Suprapubic skin (tissue), 4 donors: ENCODE data around the gene FOXP4. TPM values are rescaled to one million over a fixed set of nuclear protein-coding genes. Genes with fewer than 3 reads are reported as not detected.
A peak's percentile ranks its signal among the peaks of the same experiment; 100 is the strongest.

ENCODE experiments used
- DNase-seq, 2 donors: peaks; one replicate each; pipeline ENCODE4 v3.0.0-alpha.2; 2019; ENCODE audit warnings: low spot score in 2 of 2
- H3K27ac ChIP-seq: fragments of 200-600 bp; sonication (generic); one replicate; pipeline ENCODE4 v1.5.1; 2019
- H3K27me3 ChIP-seq: fragments of 200-600 bp; sonication (generic); one replicate; pipeline ENCODE4 v1.5.1; 2019
- H3K36me3 ChIP-seq: fragments of 200-600 bp; sonication (generic); one replicate; pipeline ENCODE4 v1.5.1; 2019
- H3K4me1 ChIP-seq: fragments of 200-600 bp; sonication (generic); one replicate; pipeline ENCODE4 v1.5.1; 2019
- H3K4me3 ChIP-seq: fragments of 200-600 bp; sonication (generic); one replicate; pipeline ENCODE4 v1.5.1; 2019; ENCODE audit warnings: mild to moderate bottlenecking
- H3K9me3 ChIP-seq: fragments of 200-600 bp; sonication (generic); one replicate; pipeline ENCODE4 v1.5.1; 2019
- EP300 ChIP-seq: sonication (generic); formaldehyde crosslinking; IDR thresholded peaks from one replicate; pipeline ENCODE4 v1.6.1; 2017; ENCODE audit warnings: antibody characterized with exemption
- POLR2A ChIP-seq, 2 donors: fragments of 450-650 bp; IDR thresholded peaks; one replicate each; pipeline ENCODE4 v1.6.1; 2017; ENCODE audit warnings: antibody characterized with exemption in 2 of 2, mild to moderate bottlenecking in 2 of 2, moderate library complexity in 2 of 2
- POLR2AphosphoS5 ChIP-seq, 3 donors: sonication (generic); formaldehyde crosslinking; IDR thresholded peaks; one replicate each; pipeline ENCODE4 v1.6.1; 2017; ENCODE audit warnings: antibody characterized with exemption in 3 of 3
- WGBS: methylation state at CpG from one replicate; pipeline ENCODE4 v1.1.5; 2018; 5-methylcytosine and 5-hydroxymethylcytosine counted together
- total RNA-seq, 4 donors: library from RNA; depleted of rRNA; stranded (reverse); fragments of >200 nt; gene quantifications; one replicate each; pipeline ENCODE4 v1.1.0, GENCODE V29; 2016
- TF ChIP-seq, protein P1 (sequence below), 2 donors: fragments of 200-600 bp in 1 of 2; fragments of 450-650 bp in 1 of 2; sonication (generic) in 1 of 2; IDR thresholded peaks; one replicate each; pipeline ENCODE4 v1.5.1; 2016 to 2019; ENCODE audit warnings: antibody characterized with exemption in 2 of 2, mild to moderate bottlenecking in 1 of 2, moderate library complexity in 1 of 2

FOXP4 gene
- total RNA-seq, 4 donors from 2014 or later = 8.1 to 12.1 (median 10.4) TPM

DNA sequence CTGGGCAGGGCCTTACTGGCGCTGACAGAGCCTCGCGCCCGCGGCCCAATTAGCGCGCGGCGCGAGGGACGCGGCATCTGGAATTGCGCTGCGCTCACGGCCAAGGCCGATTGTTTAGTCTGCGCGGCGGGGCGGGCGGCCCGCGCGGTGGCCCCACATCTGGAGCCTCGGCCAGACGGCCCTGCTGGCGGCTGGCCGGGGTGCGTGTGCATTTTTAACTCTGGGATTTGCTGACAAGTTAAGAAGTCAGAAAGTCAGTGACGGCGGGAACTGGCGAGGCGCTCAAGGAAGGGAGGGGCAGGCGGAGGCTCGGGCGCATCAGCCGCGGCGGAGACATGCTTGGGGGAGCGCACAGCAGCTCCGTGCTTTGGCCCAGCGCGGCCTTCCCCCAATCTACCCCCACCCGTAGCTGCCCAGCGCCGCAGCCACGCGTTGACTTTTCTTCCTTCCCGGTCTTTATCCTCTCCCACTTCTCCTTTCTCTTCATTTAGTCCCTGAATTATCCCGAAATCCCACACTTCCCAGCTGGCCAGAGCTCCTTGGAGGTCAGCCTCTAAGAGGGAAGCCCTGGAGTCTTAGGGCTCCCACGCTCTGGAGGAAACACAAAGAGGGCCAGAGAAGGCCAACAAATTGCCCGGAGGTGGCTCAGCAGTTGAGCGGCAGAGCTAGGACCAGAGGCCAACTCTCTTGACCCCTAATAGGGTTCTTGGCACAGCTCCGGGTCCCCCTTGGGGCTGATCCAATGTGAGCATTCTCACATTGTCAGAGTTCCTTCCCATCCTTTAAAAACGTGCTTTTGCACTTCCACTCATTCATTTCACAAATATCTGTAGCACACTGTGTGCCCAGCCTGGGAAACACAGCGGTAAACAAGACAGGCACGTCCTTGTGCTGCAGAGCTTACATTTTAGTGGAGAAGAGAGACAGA, 40.8 kb upstream of the FOXP4 start:
- H3K9me3 ChIP-seq = no peaks in the 10 kb centered on the region
- peaks cover 43% of the 10 kb centered on the region for H3K27me3 ChIP-seq
- peak overlapping the region; percentile 17 for H3K27ac ChIP-seq
- WGBS = 12% methylated on average over 31 of the region's 57 CpGs
- H3K4me1 ChIP-seq = peaks cover 26% of the 10 kb centered on the region
- H3K36me3 ChIP-seq = no peaks in the 10 kb centered on the region
- TF ChIP-seq, protein P1, sequence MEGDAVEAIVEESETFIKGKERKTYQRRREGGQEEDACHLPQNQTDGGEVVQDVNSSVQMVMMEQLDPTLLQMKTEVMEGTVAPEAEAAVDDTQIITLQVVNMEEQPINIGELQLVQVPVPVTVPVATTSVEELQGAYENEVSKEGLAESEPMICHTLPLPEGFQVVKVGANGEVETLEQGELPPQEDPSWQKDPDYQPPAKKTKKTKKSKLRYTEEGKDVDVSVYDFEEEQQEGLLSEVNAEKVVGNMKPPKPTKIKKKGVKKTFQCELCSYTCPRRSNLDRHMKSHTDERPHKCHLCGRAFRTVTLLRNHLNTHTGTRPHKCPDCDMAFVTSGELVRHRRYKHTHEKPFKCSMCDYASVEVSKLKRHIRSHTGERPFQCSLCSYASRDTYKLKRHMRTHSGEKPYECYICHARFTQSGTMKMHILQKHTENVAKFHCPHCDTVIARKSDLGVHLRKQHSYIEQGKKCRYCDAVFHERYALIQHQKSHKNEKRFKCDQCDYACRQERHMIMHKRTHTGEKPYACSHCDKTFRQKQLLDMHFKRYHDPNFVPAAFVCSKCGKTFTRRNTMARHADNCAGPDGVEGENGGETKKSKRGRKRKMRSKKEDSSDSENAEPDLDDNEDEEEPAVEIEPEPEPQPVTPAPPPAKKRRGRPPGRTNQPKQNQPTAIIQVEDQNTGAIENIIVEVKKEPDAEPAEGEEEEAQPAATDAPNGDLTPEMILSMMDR (IDR thresholded peaks at IDR 0.05) = no peak
- no peak for TF ChIP-seq POLR2A (IDR thresholded peaks at IDR 0.05)
- no peak for TF ChIP-seq POLR2AphosphoS5 (IDR thresholded peaks at IDR 0.05)
- no peak for TF ChIP-seq EP300
- DNase-seq = peak; percentile 81 to 87
- peak overlapping the region; percentile 44 for H3K4me3 ChIP-seq

DNA sequence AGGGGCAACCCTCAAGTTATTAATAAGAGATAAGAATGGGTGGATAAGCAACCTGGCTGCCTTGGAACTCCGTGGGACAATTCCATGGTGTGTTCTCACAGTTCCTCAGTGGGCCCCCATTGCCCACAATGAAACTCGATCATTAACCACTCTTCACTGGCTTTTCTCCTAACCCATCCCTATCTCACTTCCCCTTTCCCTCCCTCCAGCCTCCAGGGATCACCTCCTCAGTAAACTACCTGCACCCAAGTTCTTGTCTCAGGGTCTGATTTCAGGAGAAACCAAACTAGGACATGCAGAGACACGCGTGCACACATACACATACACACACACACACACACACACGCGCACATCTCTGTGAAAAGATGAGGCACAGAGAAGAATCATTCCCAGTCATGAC, 37.7 kb upstream of the FOXP4 start:
- H3K27ac ChIP-seq = no peak overlapping the region

GRCh38 chr6:41509580-41509979, 36.6 kb upstream of the FOXP4 start:
- Histone ChIP-seq H3K27me3 (peaks cover 32% of the 10 kb centered on the region), H3K9me3 (no peaks in the 10 kb centered on the region), H3K36me3 (no peaks in the 10 kb centered on the region), H3K4me3 (no peak overlapping the region), H3K27ac (no peak overlapping the region), H3K4me1 (peaks cover 14% of the 10 kb centered on the region)
- TF ChIP-seq POLR2AphosphoS5 (IDR thresholded peaks at IDR 0.05) = no peak
- DNase-seq = no peak
- WGBS = 61% methylated on average over 5 of the region's 5 CpGs

More for the DNA sequence above, 37.7 kb upstream of the FOXP4 start:
- Histone ChIP-seq H3K27me3 (peaks cover 38% of the 10 kb centered on the region), H3K36me3 (no peaks in the 10 kb centered on the region), H3K9me3 (no peaks in the 10 kb centered on the region), H3K4me3 (no peak overlapping the region), H3K4me1 (peaks cover 23% of the 10 kb centered on the region)
- no peak for TF ChIP-seq POLR2A (IDR thresholded peaks at IDR 0.05)
- no peak for TF ChIP-seq EP300
- TF ChIP-seq POLR2AphosphoS5 (IDR thresholded peaks at IDR 0.05) = no peak
- TF ChIP-seq, protein P1 (IDR thresholded peaks at IDR 0.05) = no peak
- DNase-seq = no peak
- WGBS = 84% methylated on average over 6 of the region's 6 CpGs

DNA sequence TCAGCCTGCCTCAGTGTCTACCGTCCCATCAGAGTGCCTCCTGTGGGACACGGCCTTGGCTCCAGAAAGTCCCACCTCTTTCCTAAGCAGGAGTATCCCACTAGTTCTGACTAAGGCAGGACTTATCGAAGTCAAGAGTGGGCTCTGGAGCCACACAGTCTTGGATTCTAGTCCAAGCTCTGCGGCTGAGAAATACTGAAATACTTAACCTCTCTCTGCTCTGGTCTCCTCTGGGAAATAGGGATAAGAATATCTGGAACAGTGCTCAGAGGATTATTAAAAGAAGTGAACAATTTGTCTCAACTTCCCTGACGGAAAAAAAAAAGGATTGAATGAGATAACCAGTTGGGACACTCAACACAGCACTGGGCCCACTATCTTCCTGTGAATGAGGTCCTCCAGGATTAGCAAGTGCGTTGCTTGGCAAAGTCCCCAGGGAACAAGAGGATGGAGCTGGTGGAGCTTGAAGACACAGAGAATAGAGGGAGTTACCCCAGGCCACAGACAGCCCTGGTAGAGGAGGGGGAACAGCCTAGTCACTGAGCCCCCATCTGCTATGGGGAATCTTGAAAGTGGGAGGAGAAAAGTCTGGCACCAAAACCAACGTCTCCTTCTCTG, 34.6 kb upstream of the FOXP4 start:
- no peak for TF ChIP-seq EP300
- TF ChIP-seq POLR2AphosphoS5 (IDR thresholded peaks at IDR 0.05) = no peak
- TF ChIP-seq, protein P1 (IDR thresholded peaks at IDR 0.05) = no peak
- no peak for TF ChIP-seq POLR2A (IDR thresholded peaks at IDR 0.05)
- Histone ChIP-seq H3K4me1 (no peaks in the 10 kb centered on the region), H3K4me3 (no peak overlapping the region), H3K27me3 (peaks cover 20% of the 10 kb centered on the region), H3K27ac (no peak overlapping the region), H3K9me3 (no peaks in the 10 kb centered on the region), H3K36me3 (no peaks in the 10 kb centered on the region)
- DNase-seq = no peak
- 82% methylated on average over 7 of the region's 7 CpGs for WGBS

DNA sequence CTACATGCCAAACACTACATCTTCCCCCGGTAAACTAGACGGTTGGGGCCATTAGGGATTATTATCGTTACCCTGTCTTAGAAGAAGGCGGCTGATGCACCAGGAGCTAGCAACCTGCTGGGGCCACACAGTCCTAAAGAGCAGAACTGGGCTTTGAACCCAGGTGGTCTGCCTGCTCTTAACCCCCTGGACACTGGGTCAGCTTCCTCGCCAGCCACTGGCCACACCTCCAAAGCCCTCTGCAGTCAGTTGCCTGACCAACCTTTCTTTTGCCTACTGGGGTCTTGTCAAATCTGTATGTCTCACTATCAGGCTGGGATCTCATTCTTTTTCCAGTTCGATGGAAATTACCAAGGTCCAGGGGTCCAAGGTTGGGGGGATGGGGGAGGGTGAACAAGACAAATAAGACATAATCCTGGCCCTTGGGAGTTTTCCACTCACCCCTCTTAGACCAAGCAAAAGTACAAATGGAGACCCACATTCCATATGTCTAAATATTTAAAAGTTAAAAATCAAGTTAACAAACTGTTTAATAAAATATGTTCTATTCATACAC, 34.0 kb upstream of the FOXP4 start:
- no peak overlapping the region for H3K4me3 ChIP-seq
- no peaks in the 10 kb centered on the region for H3K36me3 ChIP-seq
- no peak for TF ChIP-seq EP300
- no peak for TF ChIP-seq POLR2AphosphoS5 (IDR thresholded peaks at IDR 0.05)
- TF ChIP-seq, protein P1 (IDR thresholded peaks at IDR 0.05) = no peak
- no peak for TF ChIP-seq POLR2A (IDR thresholded peaks at IDR 0.05)
- H3K4me1 ChIP-seq = no peaks in the 10 kb centered on the region
- 82% methylated on average over 6 of the region's 6 CpGs for WGBS
- peaks cover 14% of the 10 kb centered on the region for H3K27me3 ChIP-seq
- DNase-seq = no peak
- no peak overlapping the region for H3K27ac ChIP-seq
- H3K9me3 ChIP-seq = no peaks in the 10 kb centered on the region
